HS-27A (cell line): Measurements from ENCODE around the gene SKAP1.

Source experiments
- DNase-seq: peaks from one replicate; pipeline ENCODE4 v3.0.0-alpha.2; 2012; ENCODE audit warnings: low read depth, missing footprints

SKAP1 gene

GRCh38 chr17:48144231-48144630, 285.8 kb downstream of the SKAP1 start:
- DNase-seq = no peak

GRCh38 chr17:48143629-48144028, 286.4 kb downstream of the SKAP1 start:
- DNase-seq = no peak

- no peak for DNase-seq
Observed at GRCh38 chr17:48139944-48140343, 290.1 kb downstream of the SKAP1 start.

- DNase-seq = no peak
Observed at GRCh38 chr17:48137656-48138055, 292.4 kb downstream of the SKAP1 start.

GRCh38 chr17:48134912-48135480, 295.0 kb downstream of the SKAP1 start:
- DNase-seq = no peak

GRCh38 chr17:48132385-48132784, 297.6 kb downstream of the SKAP1 start:
- DNase-seq = no peak

GRCh38 chr17:48131216-48131824, 298.7 kb downstream of the SKAP1 start:
- DNase-seq = peak; percentile 45

- DNase-seq = no peak
Observed at GRCh38 chr17:48129981-48130380, 300.0 kb downstream of the SKAP1 start.

- no peak for DNase-seq
Observed at GRCh38 chr17:48128400-48128799, 301.6 kb downstream of the SKAP1 start.

GRCh38 chr17:48127371-48128051, 302.5 kb downstream of the SKAP1 start:
- no peak for DNase-seq

- DNase-seq = no peak
Observed at GRCh38 chr17:48126532-48126850, 303.5 kb downstream of the SKAP1 start.

GRCh38 chr17:48125829-48126531, 304.0 kb downstream of the SKAP1 start:
- no peak for DNase-seq

- no peak for DNase-seq
Observed at GRCh38 chr17:48123776-48124388, 306.1 kb downstream of the SKAP1 start.

- DNase-seq = no peak
Observed at GRCh38 chr17:48123111-48123510, 306.9 kb downstream of the SKAP1 start.

- DNase-seq = no peak
Observed at GRCh38 chr17:48122665-48123045, 307.4 kb downstream of the SKAP1 start.

- no peak for DNase-seq
Observed at GRCh38 chr17:48121923-48122664, 307.9 kb downstream of the SKAP1 start.

- DNase-seq = no peak
Observed at GRCh38 chr17:48113201-48113676, 316.8 kb downstream of the SKAP1 start.

- no peak for DNase-seq
Observed at GRCh38 chr17:48111937-48112241, 318.1 kb downstream of the SKAP1 start.

- DNase-seq = no peak
Observed at GRCh38 chr17:48110761-48111160, 319.3 kb downstream of the SKAP1 start.

GRCh38 chr17:48107137-48108055, 322.6 kb downstream of the SKAP1 start, which contains the start of gene SNX11:
SNX11 (plus strand) TSS chr17:48107766; CDS start chr17:48112044, 4,278 bp downstream.
- DNase-seq = peak; percentile 63

- DNase-seq = no peak
Observed at GRCh38 chr17:48106802-48107136, 323.2 kb downstream of the SKAP1 start.
